GM18526 (cell line): ENCODE measurements around the gene BTG4.

Source experiments
- POLR2A ChIP-seq: IDR thresholded peaks from 3 replicates; pipeline ENCODE4 v1.6.1; 2011; ENCODE audit not compliant: insufficient read length; ENCODE audit errors: extremely low read depth

Gene BTG4

DNA sequence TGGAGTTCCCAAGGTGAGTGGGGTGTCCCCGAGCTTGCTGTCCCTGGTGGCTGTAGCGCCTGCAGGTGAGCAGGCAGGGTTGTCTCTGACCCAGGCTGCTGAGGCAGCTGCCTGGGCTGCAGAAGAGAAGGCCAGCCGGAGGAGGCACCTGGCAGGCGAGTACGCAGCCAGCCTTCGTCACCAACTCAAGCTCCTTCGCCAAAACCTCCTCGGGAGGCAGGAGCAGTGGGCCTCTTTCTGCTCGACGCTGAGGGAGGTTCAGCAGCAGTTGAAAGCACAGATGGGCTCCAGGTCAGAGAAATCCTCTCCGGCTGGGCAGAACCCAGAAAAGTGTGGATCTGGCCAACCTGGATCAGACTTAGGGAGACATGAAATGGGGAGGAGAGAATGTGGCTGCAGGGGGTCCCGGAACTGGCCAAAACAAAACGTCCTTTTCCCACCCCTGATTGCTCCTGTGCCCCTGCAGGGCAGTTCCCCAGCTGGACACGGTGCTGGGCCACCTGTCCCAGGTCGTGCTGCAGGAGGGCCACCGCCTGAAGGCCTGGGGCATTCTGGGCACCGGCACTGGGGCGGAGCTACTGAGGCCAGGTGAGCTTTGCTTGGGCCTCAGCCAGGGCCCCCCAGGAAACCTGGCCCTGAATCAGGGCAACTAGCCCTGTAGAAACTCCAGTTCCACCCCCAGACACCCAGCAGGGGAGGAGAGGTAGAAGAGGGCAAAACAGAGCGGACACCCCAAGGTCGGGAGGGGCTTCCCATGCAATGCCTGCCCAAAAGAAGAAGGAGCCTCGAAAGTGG is 56.7 kb downstream of the BTG4 start:
- no peak for TF ChIP-seq POLR2A

DNA sequence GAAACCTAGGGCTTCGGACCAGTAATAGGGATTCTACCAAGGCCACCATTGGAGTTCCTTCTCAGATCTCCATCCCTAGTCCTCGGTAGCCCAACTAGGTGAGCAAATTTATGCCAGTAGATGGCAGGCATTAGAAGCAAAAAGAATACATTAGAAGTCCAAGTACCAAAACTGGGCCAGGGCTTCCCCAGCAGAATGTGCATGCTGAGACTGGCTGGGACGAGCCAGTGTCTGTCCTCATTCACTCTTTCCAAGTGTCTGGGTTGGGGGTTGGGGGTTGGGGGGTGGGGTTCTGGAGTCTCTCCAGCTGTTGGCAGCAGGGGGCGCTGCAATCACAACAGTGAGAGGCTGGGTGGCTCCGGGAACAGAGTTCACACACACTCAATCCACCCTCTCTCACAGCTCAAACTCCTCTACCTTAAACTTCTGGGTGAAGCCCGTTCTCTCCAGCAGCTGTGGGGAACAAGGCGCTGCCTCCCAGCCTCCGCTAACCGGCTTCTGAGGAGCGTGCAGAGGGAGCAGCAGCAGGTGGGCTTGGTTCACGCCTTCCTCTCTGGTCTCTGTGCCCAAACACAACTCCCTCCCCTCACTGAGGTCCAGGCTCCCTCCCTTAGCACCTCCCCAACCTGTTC is 57.5 kb downstream of the BTG4 start:
- TF ChIP-seq POLR2A = no peak

DNA sequence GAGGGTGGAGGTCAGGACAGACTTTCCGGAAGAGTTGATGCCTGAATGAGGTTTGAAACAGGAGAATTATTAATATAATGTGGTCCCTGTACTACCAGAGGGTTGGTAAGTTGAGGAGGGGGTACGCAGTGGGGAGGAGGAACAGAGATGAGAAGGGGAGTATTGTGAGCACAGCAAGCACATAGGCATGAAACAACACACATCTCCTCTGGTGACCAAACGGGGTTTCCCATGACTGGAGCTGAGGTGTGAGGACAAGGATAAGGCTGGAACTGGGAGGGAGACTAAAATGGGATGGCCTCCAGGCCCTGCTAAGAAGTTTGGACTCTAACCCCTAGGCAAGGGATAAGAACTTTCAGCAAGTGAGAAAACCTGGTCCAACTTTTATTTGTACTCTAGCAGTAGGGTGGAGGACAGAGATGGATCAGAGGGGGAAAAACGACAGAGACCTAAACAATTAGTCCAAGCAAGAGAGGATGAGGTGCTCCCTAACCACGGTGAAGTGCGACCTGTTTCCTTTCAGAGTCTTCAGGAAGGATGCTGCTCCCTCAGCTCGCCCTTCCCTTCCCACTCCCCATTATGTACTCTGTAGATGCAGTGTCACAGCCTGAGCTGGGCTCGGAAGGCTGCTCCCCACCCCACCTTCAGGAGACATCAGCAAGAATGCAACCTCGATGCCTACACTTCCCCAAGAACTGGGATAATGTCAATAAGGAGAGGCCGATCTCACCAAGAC is 59.2 kb downstream of the BTG4 start:
- no peak for TF ChIP-seq POLR2A

DNA sequence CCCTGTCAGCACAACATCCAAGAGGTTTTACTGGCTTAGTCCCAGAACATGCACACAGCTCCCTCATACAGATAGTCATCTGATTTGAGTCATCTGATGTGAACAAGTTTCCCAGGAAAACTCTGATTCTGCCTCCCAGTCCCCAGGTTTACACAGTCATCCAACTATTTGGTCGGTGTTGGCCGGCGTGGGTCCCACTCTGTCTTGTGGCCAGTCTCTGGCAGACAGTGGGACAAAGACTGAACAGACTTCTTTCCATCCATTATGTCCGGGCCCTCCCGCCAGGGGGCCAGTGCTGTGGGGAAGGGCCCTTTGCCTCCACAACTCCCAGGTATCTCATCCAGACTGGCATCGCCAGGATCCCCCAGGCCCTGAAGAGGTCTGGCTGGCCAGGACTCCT is 60.0 kb downstream of the BTG4 start:
- TF ChIP-seq POLR2A = no peak

DNA sequence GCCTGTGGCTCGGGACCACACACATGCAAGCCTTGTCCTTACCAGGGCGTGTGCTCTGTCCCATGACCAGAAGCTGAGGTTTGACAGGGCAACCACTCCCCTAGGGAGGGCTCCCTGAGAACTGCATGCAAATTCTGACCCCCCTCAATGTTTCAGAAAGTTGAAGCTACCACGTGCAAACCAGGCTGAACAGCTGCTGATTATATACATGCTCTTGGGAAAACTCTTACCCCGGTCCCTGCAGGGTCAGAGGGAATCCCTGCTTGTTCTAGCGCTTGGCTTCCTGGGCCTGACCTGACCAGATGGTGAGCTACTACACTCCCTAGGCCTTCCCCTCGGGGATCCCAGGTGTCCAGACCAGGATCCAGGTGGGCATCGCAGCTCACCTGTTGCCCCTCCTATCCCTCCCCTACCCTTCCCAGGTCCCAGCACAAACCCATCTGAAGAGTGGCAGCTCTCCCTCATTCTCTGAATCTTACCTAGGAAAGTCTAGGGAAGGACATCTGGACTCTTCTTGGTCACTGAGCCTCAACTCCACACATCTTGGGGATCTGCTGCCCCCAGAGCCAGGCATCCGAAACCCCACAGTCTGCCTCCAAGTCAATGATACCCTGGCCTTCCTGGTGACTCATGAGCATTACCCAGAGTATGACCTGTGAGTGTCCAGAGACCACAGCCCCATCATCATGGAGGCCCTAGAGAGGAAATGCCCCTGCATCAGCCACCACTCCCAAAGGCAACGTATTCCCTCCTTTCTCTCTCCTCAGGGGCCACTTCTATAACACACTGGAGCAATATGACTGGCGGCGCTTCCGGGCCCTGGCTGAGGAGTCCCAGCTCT is 61.5 kb downstream of the BTG4 start:
- TF ChIP-seq POLR2A = no peak

DNA sequence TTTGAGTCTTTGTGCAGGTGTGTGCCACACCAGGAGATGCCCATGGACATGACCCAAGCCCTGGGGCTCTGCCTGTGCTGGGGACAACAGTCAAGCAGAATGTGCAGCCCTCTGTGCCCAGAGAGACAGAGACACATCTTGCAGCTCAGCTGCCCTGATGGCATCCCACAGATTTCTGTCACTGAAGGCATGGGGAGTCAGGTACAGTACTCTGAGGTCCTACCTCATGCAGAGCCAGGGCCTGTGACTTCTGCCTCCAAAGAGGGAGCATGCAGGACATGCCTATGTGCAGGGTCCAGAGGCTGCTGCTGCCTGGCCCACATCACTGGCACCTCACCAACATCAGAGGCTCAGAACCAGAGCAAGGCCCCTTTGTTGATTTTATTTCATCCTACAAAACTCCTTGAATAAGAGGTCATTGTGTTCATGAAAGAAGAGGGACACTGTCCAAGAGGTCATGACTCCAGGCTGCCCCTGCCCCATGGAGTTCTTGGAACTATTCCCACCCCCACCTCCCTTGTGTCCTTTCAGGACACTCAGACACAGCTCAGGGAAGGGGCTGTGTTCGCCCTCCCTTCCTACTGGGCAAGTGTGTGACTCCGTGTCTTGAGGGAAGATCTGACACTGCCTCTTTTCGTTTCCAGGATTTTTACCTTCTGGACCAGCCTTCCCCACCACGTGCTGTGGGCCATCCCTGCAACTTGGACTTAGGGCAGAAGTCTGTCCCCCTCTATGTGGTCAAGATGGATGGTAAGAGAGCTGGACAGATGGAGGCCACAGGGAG is 62.3 kb downstream of the BTG4 start:
- TF ChIP-seq POLR2A = no peak

DNA sequence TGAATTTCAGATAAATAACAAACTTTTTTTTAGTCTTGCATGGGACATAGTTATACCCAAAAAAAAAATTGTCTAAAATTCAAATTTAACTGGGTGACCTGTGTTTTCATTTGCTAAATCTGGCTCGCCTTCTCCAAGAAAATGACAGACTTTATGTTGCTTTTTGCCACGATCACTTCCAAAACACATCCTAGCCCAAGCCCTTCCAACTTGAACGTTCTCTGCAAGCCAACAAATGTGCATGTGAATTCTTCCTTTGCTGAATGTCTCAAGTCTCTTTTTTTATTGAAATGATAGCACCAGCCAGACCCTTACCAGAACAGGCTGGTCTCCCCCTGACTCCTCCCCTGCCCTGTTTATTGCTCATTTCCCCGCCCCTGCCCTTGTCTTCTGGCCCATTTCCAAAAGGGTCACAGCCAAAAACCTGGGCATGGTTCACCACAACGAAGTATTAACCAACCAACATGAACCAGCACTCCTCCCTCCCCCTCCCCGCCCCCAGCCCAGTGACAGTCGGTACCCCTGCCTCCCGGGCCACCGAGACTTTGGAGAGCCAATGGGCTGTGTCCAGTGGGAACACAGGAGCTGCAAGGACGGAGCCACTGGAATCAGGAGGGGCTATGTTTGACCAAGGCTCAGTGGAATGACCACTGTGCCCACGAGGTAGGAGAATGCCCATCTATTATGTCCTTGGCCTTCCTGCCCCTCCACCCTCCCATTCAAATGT is 63.2 kb downstream of the BTG4 start:
- TF ChIP-seq POLR2A = no peak

DNA sequence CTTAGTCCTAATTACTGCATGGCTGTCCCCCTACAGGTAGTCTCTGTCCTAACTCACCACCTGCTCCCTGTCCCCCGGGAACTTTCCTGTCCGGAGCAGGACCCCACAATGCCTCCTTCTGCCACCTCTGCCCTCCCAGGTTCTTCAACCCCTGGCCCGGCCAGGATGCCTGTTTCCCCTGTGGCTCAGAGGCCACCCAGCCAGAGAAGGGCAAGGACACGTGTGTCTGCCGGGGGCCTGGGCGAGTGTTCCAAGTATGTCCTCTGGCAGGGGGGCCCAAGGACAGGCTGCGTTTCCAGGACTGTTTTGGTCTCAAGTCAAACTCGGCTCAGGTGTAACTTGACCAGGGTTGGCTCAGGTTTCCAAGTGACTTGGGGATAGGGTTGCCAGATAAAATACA is 63.8 kb downstream of the BTG4 start:
- TF ChIP-seq POLR2A = no peak

DNA sequence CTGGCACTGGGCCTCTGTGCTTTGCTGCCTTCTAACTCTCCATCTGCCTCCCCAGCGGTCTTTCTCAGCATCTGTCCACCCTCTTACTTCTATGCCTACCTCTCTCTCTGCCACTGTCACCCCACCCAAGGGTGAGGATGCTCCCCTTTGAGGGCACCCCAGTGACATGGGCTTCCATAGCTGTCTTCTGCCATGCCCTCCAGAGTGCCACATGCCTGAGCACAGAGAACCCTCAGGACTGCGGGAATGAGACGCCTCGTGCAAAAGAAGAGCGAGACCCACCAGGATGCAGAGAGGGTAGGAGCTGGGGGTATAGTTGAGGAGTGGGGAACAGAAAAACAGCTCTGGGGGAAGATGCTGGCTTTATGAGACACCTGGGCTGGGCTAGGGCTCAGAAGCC is 64.3 kb downstream of the BTG4 start:
- TF ChIP-seq POLR2A = no peak

DNA sequence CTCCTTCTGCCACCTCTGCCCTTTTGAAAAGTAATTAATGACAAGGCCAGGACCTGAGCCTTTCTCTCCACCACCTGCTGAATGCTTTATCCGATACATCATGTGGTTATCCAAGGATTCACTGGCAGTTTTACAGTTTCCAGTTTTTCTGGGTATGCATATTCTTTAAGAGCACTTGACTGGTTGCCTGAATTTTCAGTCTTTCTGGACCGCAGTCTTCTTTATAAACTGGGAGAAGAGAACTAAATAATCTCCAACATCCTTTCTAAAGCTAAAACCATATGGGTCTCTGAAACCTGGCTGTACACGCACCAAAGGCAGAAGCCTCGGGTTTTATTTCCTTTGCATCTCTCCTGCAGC is 65.1 kb downstream of the BTG4 start:
- no peak for TF ChIP-seq POLR2A

DNA sequence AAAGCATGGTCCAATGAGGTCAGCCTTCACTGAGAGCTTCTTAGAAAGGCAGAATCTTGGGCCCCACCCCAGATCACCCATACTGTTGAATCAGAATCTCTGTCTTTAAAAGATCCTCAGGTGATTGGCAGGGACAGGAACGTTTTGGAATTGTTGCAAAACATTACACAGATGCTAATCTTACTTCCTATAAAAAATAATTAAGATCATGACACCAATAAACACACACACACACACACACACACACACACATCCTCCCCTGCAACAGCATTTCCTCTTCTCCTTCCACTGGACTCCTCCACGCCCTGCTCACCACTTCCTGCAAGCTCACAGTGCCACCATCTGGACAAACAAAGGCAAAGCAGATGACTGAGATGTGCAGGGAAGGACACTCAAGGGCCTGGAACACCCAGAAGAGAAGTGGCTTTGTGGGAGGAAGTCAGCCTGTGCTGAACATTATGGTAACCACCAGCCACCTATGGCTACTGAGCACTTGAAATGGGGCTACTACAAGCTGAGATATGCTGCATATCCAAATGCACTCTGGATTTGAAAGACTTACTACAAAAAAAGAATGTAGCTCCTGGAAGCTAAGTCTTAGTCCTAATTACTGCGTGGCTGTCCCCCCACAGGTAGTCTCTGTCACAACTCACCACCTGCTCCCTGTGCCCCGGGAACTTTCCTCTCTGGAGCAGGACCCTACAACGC is 65.6 kb downstream of the BTG4 start:
- TF ChIP-seq POLR2A = no peak

DNA sequence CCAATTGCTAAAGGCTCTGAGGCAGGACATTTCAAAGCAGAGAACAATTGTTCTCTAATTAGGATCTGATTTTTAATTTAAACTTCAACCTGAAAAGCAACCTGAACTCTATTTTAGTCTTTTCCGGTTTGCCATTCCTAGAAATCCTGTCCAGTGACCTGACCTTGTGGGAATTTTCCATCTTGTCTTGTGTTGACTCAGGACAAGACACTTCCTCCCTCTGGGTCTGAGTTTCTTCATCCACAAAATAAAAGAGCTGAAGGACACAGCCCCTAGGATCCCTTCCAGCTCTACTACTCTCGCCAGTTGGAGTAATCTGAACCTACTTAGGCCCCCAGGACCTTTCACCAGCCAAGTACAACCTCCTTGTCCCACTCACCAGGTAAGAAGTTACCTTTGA is 66.6 kb downstream of the BTG4 start:
- no peak for TF ChIP-seq POLR2A
